IMR-90 (cell line): ENCODE results near the gene THSD8. TPM values are rescaled to one million over a fixed set of nuclear protein-coding genes. Genes with fewer than 3 reads are reported as not detected.

ENCODE experiments used
- ATAC-seq: fragments of 200-7000 bp; cut with Tn5 transposase; 2 replicates; pipeline ENCODE4 v1.9.1; 2020; ENCODE audit warnings: low read depth, mild to moderate bottlenecking, moderate library complexity
- BruUV-seq: library from RNA; stranded (reverse); fragments of 400-500 nt; replicated peaks from 2 replicates; lab custom pipeline; 2021; lab: Mats Ljungman, UMichigan
- CTCF ChIA-PET: fragments of 300-600 bp; formaldehyde crosslinking; extraction: SDS; loops from one replicate; lab custom pipeline; 2021; ENCODE audit warnings: antibody characterized with exemption; lab: Yijun Ruan, JAX
- POLR2A ChIA-PET: fragments of 300-600 bp; sonication (Branson Sonifier 250); formaldehyde crosslinking; loops from one replicate; lab custom pipeline; 2022; ENCODE audit warnings: antibody characterized with exemption; ENCODE audit not compliant: unreplicated experiment; lab: Charles Lee
- DNase-seq: peaks from one replicate; pipeline ENCODE4 v3.0.0; 2013
- H2AFZ ChIP-seq: replicated peaks from 2 replicates; pipeline ENCODE3; 2013; ENCODE audit warnings: low read length, mild to moderate bottlenecking; ENCODE audit not compliant: poor library complexity
- H2AK5ac ChIP-seq: 2 replicates; pipeline ENCODE4 v1.6.1; 2013; ENCODE audit warnings: low read depth, low read length, inconsistent platforms
- H2AK9ac ChIP-seq: replicated peaks from 2 replicates; pipeline ENCODE3; 2013; ENCODE audit warnings: mild to moderate bottlenecking, low read depth, low read length, moderate library complexity; ENCODE audit not compliant: poor library complexity
- H2BK120ac ChIP-seq: 2 replicates; pipeline ENCODE4 v1.6.1; 2013; ENCODE audit warnings: low read depth, low read length, inconsistent platforms
- H2BK15ac ChIP-seq: 3 replicates; pipeline ENCODE4 v1.6.1; 2013; ENCODE audit warnings: low read depth, low read length, inconsistent platforms
- H2BK20ac ChIP-seq: 2 replicates; pipeline ENCODE4 v1.6.1; 2013; ENCODE audit warnings: low read depth, mild to moderate bottlenecking, inconsistent platforms, low read length, moderate library complexity
- H2BK5ac ChIP-seq: 2 replicates; pipeline ENCODE4 v1.6.1; 2013; ENCODE audit warnings: mild to moderate bottlenecking, low read depth, low read length, inconsistent platforms; ENCODE audit not compliant: poor library complexity, severe bottlenecking
- H3K14ac ChIP-seq: replicated peaks from 2 replicates; pipeline ENCODE4 v1.6.1; 2013; ENCODE audit warnings: low read depth, low read length, inconsistent platforms
- H3K18ac ChIP-seq: 2 replicates; pipeline ENCODE4 v1.6.1; 2013; ENCODE audit warnings: low read depth, low read length, control low read depth
- H3K23ac ChIP-seq: 2 replicates; pipeline ENCODE4 v1.6.1; 2013; ENCODE audit warnings: low read depth, low read length, inconsistent platforms
- H3K27ac ChIP-seq: 2 replicates; pipeline ENCODE4 v1.5.1; 2013; ENCODE audit warnings: mild to moderate bottlenecking, control low read depth, low read length; ENCODE audit not compliant: insufficient read depth
- H3K27me3 ChIP-seq: 2 replicates; pipeline ENCODE4 v1.6.1; 2013; ENCODE audit warnings: low read length; ENCODE audit not compliant: control insufficient read depth, insufficient read depth
- H3K36me3 ChIP-seq: 2 replicates; pipeline ENCODE4 v1.6.1; 2013; ENCODE audit warnings: low read length, mixed read lengths; ENCODE audit not compliant: control insufficient read depth, insufficient read depth
- H3K4ac ChIP-seq: 2 replicates; pipeline ENCODE4 v1.6.1; 2013; ENCODE audit warnings: low read depth, low read length, inconsistent platforms
- H3K4me1 ChIP-seq: 2 replicates; pipeline ENCODE4 v1.6.1; 2013; ENCODE audit warnings: low read length, mixed read lengths; ENCODE audit not compliant: control insufficient read depth, insufficient read depth
- H3K4me2 ChIP-seq: 2 replicates; pipeline ENCODE4 v1.6.1; 2013; ENCODE audit warnings: low read depth, mild to moderate bottlenecking, control low read depth, low read length, moderate library complexity
- H3K4me3 ChIP-seq: 2 replicates; pipeline ENCODE4 v1.5.1; 2013; ENCODE audit warnings: low read depth, mild to moderate bottlenecking, control low read depth, low read length, moderate library complexity; ENCODE audit not compliant: insufficient read depth
- H3K56ac ChIP-seq: 2 replicates; pipeline ENCODE4 v1.6.1; 2013; ENCODE audit warnings: low read length, inconsistent platforms; ENCODE audit not compliant: insufficient read depth; ENCODE audit errors: extremely low read depth
- H3K79me1 ChIP-seq, 2 experiments: 2 replicates each; pipeline ENCODE4 v1.6.1; 2013; ENCODE audit warnings: low read length in 2 of 2, inconsistent platforms in 1 of 2, low read depth in 1 of 2
- H3K9ac ChIP-seq: 2 replicates; pipeline ENCODE4 v1.6.1; 2013; ENCODE audit warnings: low read depth, low read length, control low read depth
- H3K9me1 ChIP-seq: 2 replicates; pipeline ENCODE4 v1.6.1; 2013; ENCODE audit warnings: low read length, inconsistent platforms; ENCODE audit not compliant: insufficient read depth
- H3K9me3 ChIP-seq: 2 replicates; pipeline ENCODE4 v1.6.1; 2013; ENCODE audit warnings: low read length; ENCODE audit not compliant: control insufficient read depth, insufficient read depth
- H4K20me1 ChIP-seq: 2 replicates; pipeline ENCODE4 v1.6.1; 2013; ENCODE audit warnings: low read length, inconsistent platforms; ENCODE audit not compliant: insufficient read depth
- H4K5ac ChIP-seq: 2 replicates; pipeline ENCODE4 v1.6.1; 2013; ENCODE audit warnings: mild to moderate bottlenecking, low read depth, low read length, control low read depth
- H4K8ac ChIP-seq, 2 experiments: 2 replicates each; pipeline ENCODE4 v1.6.1; 2013; ENCODE audit warnings: low read depth in 2 of 2, low read length in 2 of 2, control low read depth in 1 of 2, inconsistent platforms in 1 of 2
- H4K91ac ChIP-seq: 2 replicates; pipeline ENCODE4 v1.6.1; 2013; ENCODE audit warnings: low read depth, low read length, inconsistent platforms; ENCODE audit not compliant: insufficient read depth
- CTCF ChIP-seq: conservative IDR thresholded peaks from 2 replicates; pipeline ENCODE4 v1.5.1; 2012; ENCODE audit warnings: mild to moderate bottlenecking, low read depth, low read length, improper control_type of control experiment
- FOS ChIP-seq: fragments of 150-350 bp; IDR thresholded peaks from 2 replicates; pipeline ENCODE4 v1.6.1; 2016; ENCODE audit warnings: low read depth, low read length
- MXI1 ChIP-seq: IDR thresholded peaks from 2 replicates; pipeline ENCODE4 v1.6.1; 2012; ENCODE audit warnings: low read depth, mild to moderate bottlenecking, low read length, moderate library complexity, borderline replicate concordance
- WGBS, 2 experiments: methylation state at CpG; one replicate each; pipeline versions ENCODE4 v1.1.5 to v1.1.7; 2013; ENCODE audit warnings: missing lambda C conversion rate in 2 of 2; ENCODE audit not compliant: insufficient read length in 1 of 2; ENCODE audit errors: extremely low coverage in 2 of 2; 5-methylcytosine and 5-hydroxymethylcytosine counted together
- dilution Hi-C: fragments of 300-500 bp; cut with HindIII; formaldehyde crosslinking; loops from one replicate; pipeline ENCODE4 v1.14.3; 2018; ENCODE audit warnings: low sequenced_read_pairs; ENCODE audit not compliant: unreplicated experiment
- in situ Hi-C: fragments of 300-500 bp; cut with MboI; formaldehyde crosslinking; loops from 3 replicates; pipeline ENCODE4 v1.14.3; 2019; ENCODE audit warnings: low sequenced_read_pairs, inconsistent platforms, mixed read lengths
- intact Hi-C: fragments of 100-400 bp; cut with micrococcal nuclease; formaldehyde crosslinking; loops from 2 replicates; pipeline ENCODE4 v1.10.0; 2022
- polyA plus RNA-seq, 3 experiments: library from polyadenylated mRNA; depleted of rRNA; stranded (reverse); fragments of >200 nt; gene quantifications; 2 replicates each; pipeline ENCODE4 v1.2.3, GENCODE V29; 2012; ENCODE audit warnings: low replicate concordance in 1 of 3
- total RNA-seq: library from RNA; depleted of rRNA; stranded (reverse); fragments of >200 nt; gene quantifications from 2 replicates; pipeline ENCODE4 v1.2.3, GENCODE V29; 2012

The THSD8 gene
- total and polyA plus RNA-seq, 2 of the 4 experiments (the other 2 are of a cell fraction), result 0.68 TPM; not detected in 1

GRCh38 chr19:12806242-12807081 is 4.6 kb downstream of the THSD8 start, which contains the start of gene RNASEH2A:
TSS of gene RNASEH2A (plus strand) at chr19:12806584. CDS start at chr19:12806674, 90 bp downstream.
- DNase-seq, result peak; percentile 86
- peak within 1 kb of the TSS; percentile 26; the same call in 1 of the 2 replicates for H4K91ac ChIP-seq
- peaks cover 5% of the 10 kb centered on the region; the same call in 1 of the 2 replicates for H3K4me1 ChIP-seq
- H3K4me3 ChIP-seq, result peak within 1 kb of the TSS; percentile 65
- peak within 1 kb of the TSS; percentile 94 for H2AK9ac ChIP-seq
- intact Hi-C loops, result no loop called here
- H3K4me2 ChIP-seq, result peak within 1 kb of the TSS; percentile 89
- BruUV-seq, result no TSS peak
- H3K9ac ChIP-seq, result peak within 1 kb of the TSS; percentile 66
- peak within 1 kb of the TSS; percentile 94 for H4K5ac ChIP-seq
- ATAC-seq, result peak; percentile 95
- TF ChIP-seq FOS, result 0 out of 2 replicates have a peak, but pooled peaks have one; percentile 11
- TF ChIP-seq CTCF, result no peak
- peak; percentile 67; the same call in 1 of the 2 replicates for TF ChIP-seq MXI1
- H3K14ac ChIP-seq, result peak within 1 kb of the TSS; percentile 68; the same call in 1 of the 2 replicates
- H2AFZ ChIP-seq, result peak within 1 kb of the TSS; percentile 99
- peaks cover 4% of the 10 kb centered on the region for H3K36me3 ChIP-seq
- peak within 1 kb of the TSS; percentile 76 for H3K4ac ChIP-seq
- no peak within 1 kb of the TSS for H3K18ac ChIP-seq
- H3K56ac ChIP-seq, result no peak within 1 kb of the TSS
- H3K23ac ChIP-seq, result peak within 1 kb of the TSS; percentile 73; the same call in 1 of the 2 replicates
- H2BK5ac ChIP-seq, result no peak within 1 kb of the TSS
- CTCF ChIA-PET, result interaction anchor here (0.8 kb wide), 1 partner anchor 41 kb away, joined by 4 read pairs; no protein-coding TSS in a partner anchor
- peaks cover 9% of the 10 kb centered on the region for H3K9me1 ChIP-seq
- H3K27me3 ChIP-seq, result no peaks in the 10 kb centered on the region
- H2BK120ac ChIP-seq, result peak within 1 kb of the TSS; percentile 48
- H2BK20ac ChIP-seq, result 0 out of 2 replicates have a peak within 1 kb of the TSS, but pooled peaks have one; percentile 20
- no peak within 1 kb of the TSS for H2BK15ac ChIP-seq
- POLR2A ChIA-PET, result no interaction called here
- peak within 1 kb of the TSS; percentile 74 for H2AK5ac ChIP-seq
- no peaks in the 10 kb centered on the region for H3K9me3 ChIP-seq
- H3K79me1 ChIP-seq, result peaks cover 8 to 12% of the 10 kb centered on the region in 2 experiments; a peak in 3 of 4 replicates
- dilution Hi-C loops, result no loop called here
- H3K27ac ChIP-seq, result peak within 1 kb of the TSS; percentile 75; the same call in 1 of the 2 replicates
- H4K8ac ChIP-seq, result peak within 1 kb of the TSS; percentile 45 to 98
- 2% methylated on average over 39 of the region's 66 CpGs; no CpG with 5 or more reads in 1 of the 2 experiments for WGBS, 2 experiments
- no peaks in the 10 kb centered on the region for H4K20me1 ChIP-seq
- in situ Hi-C loops, result no loop called here
